NT2/D1 (cell line): Measurements from ENCODE around the gene GPR152.

Experiments used
- DNase-seq: peaks from one replicate; pipeline ENCODE4 v3.0.0-alpha.2; 2011; ENCODE audit warnings: low read depth, low spot score
- H3K27me3 ChIP-seq: 2 replicates; pipeline ENCODE4 v1.6.0; 2011; ENCODE audit warnings: mild to moderate bottlenecking; ENCODE audit not compliant: insufficient read length, insufficient read depth
- H3K36me3 ChIP-seq: 2 replicates; pipeline ENCODE4 v1.6.1; 2011; ENCODE audit warnings: mild to moderate bottlenecking, low read length, mixed read lengths; ENCODE audit not compliant: insufficient read depth, insufficient read length
- H3K4me1 ChIP-seq: 2 replicates; pipeline ENCODE4 v1.5.1; 2011; ENCODE audit not compliant: insufficient read depth, insufficient read length
- H3K4me3 ChIP-seq: 2 replicates; pipeline ENCODE4 v1.5.1; 2011; ENCODE audit warnings: low read depth; ENCODE audit not compliant: insufficient read length
- H3K9ac ChIP-seq: 2 replicates; pipeline ENCODE4 v1.6.0; 2011; ENCODE audit warnings: low read depth; ENCODE audit not compliant: insufficient read length
- H3K9me3 ChIP-seq: 2 replicates; pipeline ENCODE4 v1.5.1; 2011; ENCODE audit warnings: mild to moderate bottlenecking, low read length; ENCODE audit not compliant: insufficient read depth
- SUZ12 ChIP-seq: IDR thresholded peaks from 2 replicates; pipeline ENCODE4 v1.6.1; 2011; ENCODE audit not compliant: insufficient read length, insufficient read depth; ENCODE audit errors: extremely low read depth
- YY1 ChIP-seq: IDR thresholded peaks from 2 replicates; pipeline ENCODE4 v1.6.1; 2011; ENCODE audit not compliant: insufficient read length, insufficient read depth
- ZNF274 ChIP-seq: IDR thresholded peaks from 2 replicates; pipeline ENCODE4 v1.6.1; 2011; ENCODE audit warnings: mild to moderate bottlenecking, low read depth, low read length

Gene GPR152

DNA sequence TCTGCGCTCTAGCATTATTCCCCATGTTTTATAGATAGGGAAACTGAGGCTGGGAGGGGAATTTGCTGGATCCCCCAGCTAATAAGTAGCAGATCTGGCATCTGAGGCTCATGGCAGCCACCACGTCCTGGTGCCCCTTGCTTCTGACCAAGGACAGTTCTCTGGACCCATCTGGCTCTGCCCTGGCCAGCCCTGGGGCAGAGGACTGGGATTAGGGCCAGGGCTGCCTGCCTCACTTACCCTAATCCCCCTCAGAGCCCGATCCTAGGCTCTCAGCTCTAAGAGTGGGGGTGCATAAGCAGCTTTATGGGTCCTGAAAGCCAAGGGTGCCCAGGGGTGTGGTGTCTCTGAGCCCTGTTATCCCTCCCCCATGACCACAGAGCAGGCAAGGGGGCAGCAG is 2.5 kb upstream of the GPR152 start, which contains the start of gene CABP4:
TSS of gene CABP4 (plus strand) at position 301 of the 400 bp plus-strand sequence. CDS start at position 371, 70 bp downstream.
- Histone ChIP-seq H3K9ac (peak within 1 kb of the TSS; percentile 62), H3K36me3 (no peaks in the 10 kb centered on the region), H3K4me1 (peaks cover 16% of the 10 kb centered on the region), H3K27me3 (peaks cover 6% of the 10 kb centered on the region), H3K9me3 (no peaks in the 10 kb centered on the region), H3K4me3 (no peak within 1 kb of the TSS)
- TF ChIP-seq SUZ12 (no peak), ZNF274 (no peak), YY1 (no peak)
- no peak for DNase-seq

DNA sequence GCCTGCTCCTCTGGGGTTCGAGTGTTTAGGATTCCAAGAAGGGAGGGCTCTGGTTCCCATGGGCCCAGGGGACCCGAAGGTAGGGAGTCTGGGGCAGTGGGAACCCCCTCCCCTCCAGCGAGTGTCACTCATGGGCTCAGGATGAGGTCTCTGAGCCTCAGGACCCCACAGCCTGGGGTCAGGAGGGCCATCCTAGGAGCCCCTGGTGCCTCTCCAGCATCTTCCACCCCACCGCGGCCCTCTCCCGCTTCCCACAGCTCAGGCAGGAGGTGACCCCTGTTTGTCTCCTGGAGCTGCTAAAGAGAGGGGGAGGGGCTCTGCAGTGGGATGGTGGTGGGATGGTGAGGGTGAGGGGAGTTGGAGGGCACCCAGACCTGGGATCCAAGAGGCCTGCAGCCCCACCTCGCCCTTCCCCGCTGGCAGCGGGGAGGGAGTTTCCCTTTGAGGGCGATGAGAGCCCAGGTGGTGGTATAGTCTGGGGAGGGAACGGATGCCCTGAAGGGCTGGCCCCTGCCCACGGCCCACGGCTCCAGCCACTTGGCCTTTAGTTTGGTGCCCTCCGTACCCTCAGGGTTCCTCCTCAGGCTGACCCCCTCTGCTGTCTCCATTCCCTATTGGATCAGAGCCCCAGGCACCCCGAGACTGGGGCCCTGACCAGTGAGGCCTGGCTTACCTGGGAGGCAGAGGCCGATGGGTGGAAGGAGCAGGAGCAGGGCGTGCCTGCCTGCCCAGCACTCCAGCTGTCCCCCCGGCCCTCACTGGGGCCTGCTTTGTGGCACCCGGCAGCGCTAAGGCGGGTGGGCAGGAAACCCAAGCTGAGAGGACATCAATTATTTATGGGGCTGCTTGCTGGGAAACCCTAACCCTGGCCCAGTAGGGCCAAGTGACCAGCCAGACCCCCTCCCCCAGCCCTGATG is 1.5 kb upstream of the GPR152 start:
- no peak for DNase-seq

DNA sequence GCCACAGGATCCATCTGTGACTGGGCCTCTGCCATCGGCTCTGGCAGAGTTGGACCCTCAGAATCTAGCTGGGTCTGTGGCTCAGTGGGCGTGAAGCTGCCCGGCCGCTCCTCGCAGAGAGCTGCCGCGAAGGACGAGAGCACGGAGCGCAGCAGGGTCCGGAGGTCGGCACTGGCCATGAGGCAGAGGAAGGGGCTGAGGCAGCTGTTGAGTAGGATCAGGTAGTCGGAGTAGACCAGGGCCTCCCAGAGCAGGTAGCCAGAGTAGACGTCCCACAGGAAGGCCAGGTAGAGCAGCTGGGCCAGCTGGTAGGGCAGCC is 912 bp downstream of the GPR152 start:
- no peak for DNase-seq
- Histone ChIP-seq H3K36me3 (no peaks in the 10 kb centered on the region), H3K9me3 (no peaks in the 10 kb centered on the region), H3K4me3 (no peak overlapping the region), H3K27me3 (peaks cover 6% of the 10 kb centered on the region), H3K9ac (no peak overlapping the region), H3K4me1 (peaks cover 21% of the 10 kb centered on the region)
- TF ChIP-seq ZNF274, result no peak
- TF ChIP-seq YY1, result no peak
- no peak for TF ChIP-seq SUZ12

More for the DNA sequence above, 1.5 kb upstream of the GPR152 start:
- H3K9ac ChIP-seq, result peak overlapping the region; percentile 17
- H3K36me3 ChIP-seq, result no peaks in the 10 kb centered on the region
- H3K4me3 ChIP-seq, result no peak overlapping the region
- TF ChIP-seq SUZ12 (no peak), YY1 (no peak), ZNF274 (no peak)
- H3K9me3 ChIP-seq, result no peaks in the 10 kb centered on the region
- H3K4me1 ChIP-seq, result peaks cover 15% of the 10 kb centered on the region
- peaks cover 6% of the 10 kb centered on the region for H3K27me3 ChIP-seq

DNA sequence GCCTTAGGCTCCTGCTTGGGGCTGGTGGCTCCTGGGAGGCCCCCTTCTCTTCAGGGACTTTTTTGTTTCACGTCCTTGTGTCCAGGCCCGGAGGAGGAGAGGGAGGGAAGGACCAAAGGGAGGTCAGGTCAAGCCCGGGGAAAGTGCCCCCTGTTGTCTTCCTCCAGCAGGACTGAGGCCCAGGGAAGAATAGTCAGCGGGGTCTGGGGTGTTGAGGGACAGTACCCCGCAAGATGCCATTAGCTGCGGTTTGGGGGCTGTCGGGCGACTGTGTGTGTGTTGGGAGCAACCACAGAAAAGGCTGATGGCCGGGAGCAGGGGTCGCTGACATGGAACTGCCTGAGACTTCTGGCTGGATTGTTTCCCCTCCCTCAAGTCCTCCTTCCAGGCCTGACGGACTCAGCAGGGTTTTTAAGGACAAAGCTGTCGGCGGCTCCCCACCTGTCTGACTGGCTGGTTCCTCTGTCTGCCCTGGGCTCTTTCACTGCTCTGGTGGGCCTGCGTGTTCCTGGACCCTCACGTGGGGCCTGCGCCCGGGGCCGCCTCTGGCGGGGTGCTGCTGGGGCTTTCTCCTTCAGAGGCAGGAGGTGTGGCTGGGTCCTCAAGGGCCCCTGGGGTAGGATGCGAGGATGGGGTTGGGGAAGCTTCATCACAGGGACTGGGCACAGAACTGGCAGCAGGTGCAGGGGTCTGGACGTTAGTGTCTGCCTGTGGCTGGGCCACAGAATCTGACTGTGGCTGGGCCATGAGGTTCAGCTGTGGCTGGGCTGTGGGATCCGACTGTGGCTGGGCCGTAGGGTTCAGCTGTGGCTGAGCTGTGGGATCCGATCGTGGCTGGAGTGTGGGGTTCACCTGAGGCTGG is 1.5 kb downstream of the GPR152 start:
- Histone ChIP-seq H3K27me3 (peaks cover 6% of the 10 kb centered on the region), H3K9ac (no peak overlapping the region), H3K4me1 (peaks cover 21% of the 10 kb centered on the region), H3K4me3 (no peak overlapping the region), H3K36me3 (no peaks in the 10 kb centered on the region), H3K9me3 (no peaks in the 10 kb centered on the region)
- TF ChIP-seq YY1, result no peak
- no peak for TF ChIP-seq ZNF274
- TF ChIP-seq SUZ12, result no peak
- no peak for DNase-seq

DNA sequence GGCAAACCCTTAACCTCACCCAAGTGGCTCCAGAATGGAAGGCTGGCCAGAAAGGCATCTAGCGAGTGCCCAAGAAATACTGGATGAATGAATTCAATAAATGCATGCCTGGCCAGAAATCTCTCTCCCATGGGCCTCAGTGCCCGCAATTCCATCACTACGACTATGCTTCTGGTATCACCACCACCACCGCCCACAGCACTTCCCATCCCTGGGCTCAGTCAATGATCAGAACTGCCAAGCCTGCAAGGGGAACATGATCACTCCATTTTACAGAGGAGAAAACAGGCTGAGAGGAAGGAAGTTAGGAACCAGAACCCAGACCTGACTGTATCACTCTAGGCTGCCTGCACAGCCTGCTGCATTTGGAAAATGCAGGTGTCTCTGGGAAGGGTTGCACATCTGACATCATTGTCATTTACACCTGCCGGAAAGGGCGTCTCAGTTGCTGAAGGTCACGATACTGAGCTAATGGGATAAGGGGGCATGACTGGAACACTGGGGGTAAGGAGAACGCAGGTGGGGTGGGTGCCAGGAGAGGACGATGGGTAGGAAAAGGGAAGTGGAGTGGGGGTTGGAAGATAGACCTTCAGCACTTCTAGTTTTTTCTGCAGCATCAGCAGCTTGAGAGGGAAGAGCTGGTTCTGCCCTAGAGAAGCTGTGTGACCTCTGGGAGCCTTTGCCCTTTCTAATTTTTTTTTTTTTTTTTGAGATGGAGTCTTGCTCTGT is 3.2 kb downstream of the GPR152 start:
- TF ChIP-seq ZNF274, result no peak
- no peak for TF ChIP-seq YY1
- no peak for TF ChIP-seq SUZ12
- Histone ChIP-seq H3K27me3 (peaks cover 10% of the 10 kb centered on the region), H3K9ac (no peak overlapping the region), H3K9me3 (no peaks in the 10 kb centered on the region), H3K4me3 (no peak overlapping the region), H3K4me1 (peaks cover 21% of the 10 kb centered on the region), H3K36me3 (no peaks in the 10 kb centered on the region)
- DNase-seq, result no peak

DNA sequence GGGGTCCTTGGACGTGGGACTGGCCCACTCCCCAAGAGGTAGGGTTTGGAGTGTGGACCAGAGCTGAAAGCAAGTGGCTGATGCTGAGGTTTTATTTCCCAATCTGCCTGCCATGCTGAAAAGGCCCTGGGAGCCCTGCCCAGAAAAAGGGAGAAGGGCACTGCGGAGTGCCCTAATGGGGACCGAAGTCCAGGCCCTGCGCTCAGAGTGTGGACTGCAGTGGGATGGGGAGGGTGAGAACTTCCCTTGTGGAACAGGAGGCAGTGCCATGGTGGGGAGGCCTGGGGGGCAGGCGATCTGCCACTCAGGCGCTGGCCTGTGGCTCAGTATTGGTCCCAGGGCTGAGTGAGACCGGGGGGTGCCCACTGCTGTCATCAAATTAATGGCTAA is 4.3 kb downstream of the GPR152 start:
- peaks cover 15% of the 10 kb centered on the region for H3K4me1 ChIP-seq
- H3K36me3 ChIP-seq, result no peaks in the 10 kb centered on the region
- no peak overlapping the region for H3K9ac ChIP-seq
- no peaks in the 10 kb centered on the region for H3K9me3 ChIP-seq
- H3K4me3 ChIP-seq, result no peak overlapping the region
- DNase-seq, result no peak
- TF ChIP-seq SUZ12 (no peak), YY1 (no peak), ZNF274 (no peak)
- peaks cover 10% of the 10 kb centered on the region for H3K27me3 ChIP-seq
